ENCODE results near the gene FIBIN. TPM values are rescaled to one million over a fixed set of nuclear protein-coding genes. Genes with fewer than 3 reads are reported as not detected.
A peak's percentile ranks its signal among the peaks of the same experiment; 100 is the strongest.

The FIBIN gene
- total and polyA plus RNA-seq, 2 experiments from 2014 or later = 0.21 to 0.66 TPM

DNA sequence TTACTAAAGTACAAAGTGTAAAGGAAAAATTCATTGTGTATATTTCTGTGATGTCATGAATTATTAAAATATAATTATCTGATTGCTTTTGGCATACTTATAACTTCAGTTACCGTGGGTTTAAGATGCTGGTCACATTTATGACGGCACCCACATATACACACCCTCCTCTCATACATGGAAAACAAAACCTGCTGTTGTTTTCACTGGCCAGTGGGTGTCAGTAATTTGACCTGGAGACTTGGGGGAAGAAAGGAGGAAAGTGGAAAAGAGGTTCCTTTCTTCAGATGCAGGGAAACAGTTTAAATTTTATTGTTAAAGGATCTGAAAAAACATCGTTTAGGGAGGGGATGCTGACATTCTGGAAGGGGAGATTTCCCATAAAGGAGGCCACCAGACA is 46.0 kb downstream of the FIBIN start:
- H3K36me3 Mint-ChIP-seq (ENCODE audit: low read depth) = peaks cover 6% of the 10 kb centered on the region; the same call in 2 of the 3 replicates
- H3K27me3 Mint-ChIP-seq (ENCODE audit: insufficient read depth, low read depth, poor library complexity) = no peaks in the 10 kb centered on the region
- DNase-seq (ENCODE audit: low spot score) (peak; percentile 50), ATAC-seq (peak; percentile 81)
- Histone ChIP-seq H3K27me3 (ENCODE audit: insufficient read depth) (no peaks in the 10 kb centered on the region), H3K4me2 (no peak overlapping the region), H4K20me1 (replicated peaks; ENCODE audit: insufficient read depth) (no peaks in the 10 kb centered on the region), H3K4me1 (ENCODE audit: insufficient read depth) (peaks cover 8% of the 10 kb centered on the region; the same call in 1 of the 2 replicates), H3F3A (replicated peaks; ENCODE audit: low read depth) (no peaks in the 10 kb centered on the region), H3K4me3 (no peak overlapping the region), H3K36me3 (ENCODE audit: insufficient read depth) (no peaks in the 10 kb centered on the region), H3K9me2 (ENCODE audit: insufficient read depth) (0 out of 2 replicates have a peak, but pooled peaks cover 5% of the 10 kb centered on the region), H3K27ac (ENCODE audit: low read depth) (no peak overlapping the region), H3K79me2 (replicated peaks; ENCODE audit: insufficient read depth) (no peaks in the 10 kb centered on the region), H2AFZ (peak overlapping the region; percentile 3; the same call in 1 of the 2 replicates)
- peaks cover 12% of the 10 kb centered on the region; the same call in 2 of the 3 replicates for H3K4me1 Mint-ChIP-seq
- H3K27ac Mint-ChIP-seq = no peak overlapping the region; the same call in 1 of the 2 replicates
- H3K9me3 Mint-ChIP-seq = peaks cover 24% of the 10 kb centered on the region
- no peak overlapping the region for H3K4me3 Mint-ChIP-seq
- TF ChIP-seq ETS1 (IDR thresholded peaks at IDR 0.05) (no peak), STAT1 (IDR thresholded peaks at IDR 0.05; ENCODE audit: unreplicated experiment) (no peak), JUNB (IDR thresholded peaks at IDR 0.05; ENCODE audit: unreplicated experiment) (no peak), CTCF (conservative IDR thresholded peaks at IDR 0.05; ENCODE audit: low read depth in 2 of 2) (peak; percentile 52 to 58), CREB1 (CRISPR knock-in tag; IDR thresholded peaks at IDR 0.05; ENCODE audit: low read depth) (no peak), NANOG (IDR thresholded peaks at IDR 0.05; ENCODE audit: borderline replicate concordance) (no peak)

GRCh38 chr11:27040302-27041115 is 46.6 kb downstream of the FIBIN start, which contains the start of gene BBOX1:
TSS of gene BBOX1 (plus strand) at chr11:27040815. CDS start at chr11:27055431, 14,616 bp downstream.
- Mint-ChIP-seq H3K4me3 (no peak within 1 kb of the TSS), H3K36me3 (ENCODE audit: low read depth) (peaks cover 6% of the 10 kb centered on the region; the same call in 2 of the 3 replicates), H3K4me1 (peaks cover 12% of the 10 kb centered on the region; the same call in 2 of the 3 replicates), H3K27me3 (ENCODE audit: insufficient read depth, low read depth, poor library complexity) (no peaks in the 10 kb centered on the region), H3K27ac (no peak within 1 kb of the TSS; the same call in 1 of the 2 replicates), H3K9me3 (peaks cover 26% of the 10 kb centered on the region)
- Histone ChIP-seq H3K27ac (ENCODE audit: low read depth) (no peak within 1 kb of the TSS), H3K4me1 (ENCODE audit: insufficient read depth) (peaks cover 8% of the 10 kb centered on the region; the same call in 1 of the 2 replicates), H3K9me2 (ENCODE audit: insufficient read depth) (0 out of 2 replicates have a peak, but pooled peaks cover 5% of the 10 kb centered on the region), H3F3A (replicated peaks; ENCODE audit: low read depth) (no peaks in the 10 kb centered on the region), H2AFZ (peak within 1 kb of the TSS; percentile 61; the same call in 1 of the 2 replicates), H3K4me2 (no peak within 1 kb of the TSS; the same call in 1 of the 2 replicates), H3K4me3 (no peak within 1 kb of the TSS), H3K27me3 (ENCODE audit: insufficient read depth) (no peaks in the 10 kb centered on the region), H3K36me3 (ENCODE audit: insufficient read depth) (no peaks in the 10 kb centered on the region), H4K20me1 (replicated peaks; ENCODE audit: insufficient read depth) (no peaks in the 10 kb centered on the region), H3K79me2 (replicated peaks; ENCODE audit: insufficient read depth) (no peaks in the 10 kb centered on the region)
- ATAC-seq = peak; percentile 73
- DNase-seq (ENCODE audit: low spot score) = peak; percentile 11
- no peak for TF ChIP-seq STAT1 (IDR thresholded peaks at IDR 0.05; ENCODE audit: unreplicated experiment)
- TF ChIP-seq JUNB (IDR thresholded peaks at IDR 0.05; ENCODE audit: unreplicated experiment) = no peak
- TF ChIP-seq EZH2phosphoT487 (IDR thresholded peaks at IDR 0.05; ENCODE audit: unreplicated experiment) = no peak
- TF ChIP-seq ZNF331 (CRISPR knock-in tag; IDR thresholded peaks at IDR 0.05; ENCODE audit: low read depth) = no peak
- TF ChIP-seq ZNF462 (CRISPR knock-in tag; IDR thresholded peaks at IDR 0.05) = no peak
